NCI-H748 treated with DMSO at 0.1 percent for 48 hours (cell line): ENCODE data around the gene LYPD1.
A peak's percentile ranks its signal among the peaks of the same experiment; 100 is the strongest.

Experiments used
- DNase-seq: peaks from one replicate; lab custom pipeline; 2025; lab: John Stamatoyannopoulos, UW

The LYPD1 gene

DNA sequence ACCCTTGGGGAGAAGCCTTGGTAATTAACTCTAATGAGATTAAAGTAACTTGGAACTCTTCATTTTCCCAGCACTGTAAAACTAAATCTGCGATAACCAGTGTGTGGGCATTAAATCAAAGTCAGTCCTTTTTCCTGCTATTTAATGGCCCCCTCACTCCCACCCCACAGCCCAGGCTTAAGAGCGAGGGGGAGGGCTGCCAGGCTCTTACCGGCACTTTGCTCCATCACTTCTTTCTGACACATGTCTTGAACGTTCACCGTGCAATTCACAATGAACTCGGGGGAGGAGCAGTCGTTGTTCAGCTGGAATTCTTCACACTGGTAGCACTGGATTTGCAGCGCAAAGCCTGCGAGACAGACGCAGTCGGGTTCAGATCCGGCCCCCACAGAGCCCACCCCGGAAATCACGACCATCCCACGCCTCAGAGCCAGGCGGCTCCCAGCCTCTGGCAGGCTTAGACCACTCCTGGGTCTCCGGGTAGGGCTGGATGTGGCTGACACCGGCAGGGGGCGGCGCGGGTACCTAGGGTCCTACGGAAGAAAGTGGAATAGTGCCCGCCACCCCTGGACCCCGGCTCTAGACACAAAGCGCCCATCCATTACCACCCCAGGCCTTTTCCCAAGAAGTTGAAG, 1.7 kb downstream of the LYPD1 start:
- no peak for DNase-seq

DNA sequence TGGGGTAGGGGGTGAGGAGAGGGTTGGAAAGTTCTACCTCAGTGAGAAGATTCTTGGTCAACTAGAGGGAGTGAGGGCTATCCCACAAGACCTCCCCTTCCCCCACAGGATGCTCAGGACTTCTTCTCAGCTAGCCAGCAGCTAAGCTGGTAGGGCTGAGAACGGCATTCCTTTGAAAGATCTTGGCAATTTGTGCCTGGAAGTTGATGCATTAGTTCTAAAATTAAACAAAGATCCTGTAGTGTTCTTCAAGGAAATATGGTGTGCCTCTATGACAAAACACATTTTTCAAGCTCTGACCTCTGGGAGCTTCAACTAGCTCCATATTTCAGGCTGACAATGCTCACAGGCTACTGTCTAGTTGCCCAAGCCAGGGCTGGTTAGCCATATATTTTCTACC, 2.3 kb downstream of the LYPD1 start:
- DNase-seq, result no peak

DNA sequence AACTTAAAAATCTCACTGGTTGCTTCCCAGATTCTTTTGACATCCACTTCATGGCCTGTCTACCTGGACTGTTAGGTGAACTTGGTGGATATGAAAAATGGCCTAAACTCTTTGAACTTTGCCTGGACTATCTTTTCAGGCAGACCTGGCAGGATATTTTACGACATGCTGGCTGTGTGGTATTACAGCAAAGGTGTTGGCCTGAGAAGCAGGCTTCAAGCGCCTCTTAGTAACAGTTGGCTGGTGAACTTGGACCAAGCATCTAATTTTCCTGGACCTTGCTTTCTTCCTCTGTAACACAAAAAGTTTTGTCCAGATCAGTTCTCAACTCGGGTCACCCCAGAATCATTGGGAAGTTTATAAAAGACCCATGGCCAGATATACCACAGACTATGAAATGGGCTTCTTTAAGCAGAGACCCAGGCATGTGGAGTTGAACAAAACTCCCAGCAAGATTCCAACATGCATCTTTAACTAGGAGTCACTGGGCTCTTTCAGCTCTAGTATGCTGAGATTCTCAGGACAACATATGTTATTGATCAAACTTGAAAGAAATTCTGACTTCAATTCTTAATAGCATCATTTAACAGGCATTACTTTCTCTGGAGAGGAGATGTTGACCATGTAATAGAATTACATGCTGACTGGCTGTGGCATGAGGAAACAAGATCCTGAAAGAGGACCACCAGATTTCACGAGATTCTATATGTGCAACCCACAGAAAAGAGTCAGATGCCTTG, 4.4 kb downstream of the LYPD1 start:
- no peak for DNase-seq

DNA sequence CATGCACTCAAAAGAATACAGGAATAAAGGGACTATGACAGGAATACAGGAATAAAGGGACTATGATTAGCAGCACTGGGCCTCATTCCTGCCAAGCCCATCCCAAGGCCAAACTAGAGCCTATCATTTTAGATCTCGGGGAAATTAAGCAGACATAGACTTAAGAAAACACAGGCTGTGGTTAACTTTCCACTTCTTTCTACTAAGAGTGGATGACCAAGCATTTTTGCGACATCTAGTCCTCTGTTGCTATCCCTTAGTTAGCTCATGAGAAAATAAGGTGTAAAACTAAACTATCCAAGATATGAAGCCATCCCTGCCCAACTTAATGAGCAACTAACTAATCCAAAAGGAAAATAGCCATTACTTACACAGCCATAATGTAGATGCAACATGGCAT, 5.9 kb downstream of the LYPD1 start:
- DNase-seq, result no peak

DNA sequence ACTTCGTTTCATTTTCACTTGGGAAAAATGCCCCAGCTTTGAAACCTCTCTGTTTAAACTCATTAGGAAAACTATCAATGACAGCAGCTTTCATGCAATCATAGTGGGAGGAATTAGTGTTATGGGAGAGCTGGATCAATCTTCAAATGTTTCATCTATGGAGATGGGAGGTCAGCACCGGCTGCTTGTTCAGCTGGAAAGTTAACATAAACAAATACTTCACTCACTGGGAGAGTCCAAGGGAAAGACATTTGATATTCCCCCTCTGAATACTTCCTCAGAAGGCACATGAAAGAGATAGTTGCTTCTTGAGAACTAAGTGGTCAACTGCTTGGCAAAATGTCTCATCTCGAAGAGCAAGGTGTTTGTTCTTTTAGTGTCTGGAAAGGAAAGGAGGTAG, 7.3 kb downstream of the LYPD1 start:
- DNase-seq, result no peak

DNA sequence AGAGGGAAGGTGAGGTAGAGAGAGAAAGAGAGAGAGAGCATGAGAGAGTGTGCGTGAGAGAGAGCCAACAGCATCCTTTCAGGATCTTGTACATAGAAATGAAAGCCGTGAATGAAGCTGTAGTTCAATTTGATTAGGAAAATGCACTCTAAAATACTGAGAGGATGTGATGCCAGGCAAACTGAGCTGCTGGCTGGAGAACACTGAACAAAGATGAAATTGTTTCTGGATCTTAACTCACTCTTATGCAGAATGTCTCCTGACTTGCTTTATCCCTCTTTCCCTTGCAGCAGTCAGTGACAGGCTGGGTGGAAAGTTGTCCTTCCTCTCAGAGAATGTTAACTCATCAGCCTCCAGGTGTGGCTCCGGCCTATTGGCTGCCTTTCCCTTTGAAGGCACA, 10.7 kb downstream of the LYPD1 start:
- DNase-seq, result no peak

DNA sequence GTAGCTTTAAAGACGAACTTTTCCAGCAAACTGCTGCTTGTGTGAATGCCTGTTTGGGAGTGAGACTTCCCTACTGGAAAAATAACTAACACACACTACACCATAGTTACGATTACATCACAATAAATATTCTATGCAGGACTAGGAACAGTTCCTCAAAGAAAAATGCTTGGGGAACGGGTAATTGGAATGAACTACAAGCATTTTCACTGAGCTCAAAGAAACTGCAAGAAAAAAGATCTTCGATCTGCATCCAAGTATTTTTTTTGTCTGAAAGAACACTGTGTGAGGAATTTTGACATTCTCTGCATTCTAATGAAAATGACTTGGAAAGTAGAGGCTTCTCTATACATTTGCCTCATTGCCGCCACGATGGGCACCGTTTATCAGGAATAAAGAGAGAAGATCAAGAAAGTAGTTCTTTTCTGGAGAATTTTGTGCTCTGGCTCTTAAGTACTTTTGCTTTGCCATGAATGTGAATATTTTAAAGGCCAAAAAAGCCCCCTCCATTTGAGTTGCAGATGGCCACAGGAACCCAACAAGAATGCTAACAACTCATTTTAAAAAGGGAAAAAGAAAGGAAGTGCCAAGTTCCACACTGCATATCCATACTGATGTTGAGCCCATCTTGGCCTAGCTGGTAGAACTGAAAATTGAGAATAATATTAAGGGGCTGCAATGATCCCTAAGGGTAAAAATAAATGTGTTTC, 13.6 kb downstream of the LYPD1 start:
- no peak for DNase-seq

DNA sequence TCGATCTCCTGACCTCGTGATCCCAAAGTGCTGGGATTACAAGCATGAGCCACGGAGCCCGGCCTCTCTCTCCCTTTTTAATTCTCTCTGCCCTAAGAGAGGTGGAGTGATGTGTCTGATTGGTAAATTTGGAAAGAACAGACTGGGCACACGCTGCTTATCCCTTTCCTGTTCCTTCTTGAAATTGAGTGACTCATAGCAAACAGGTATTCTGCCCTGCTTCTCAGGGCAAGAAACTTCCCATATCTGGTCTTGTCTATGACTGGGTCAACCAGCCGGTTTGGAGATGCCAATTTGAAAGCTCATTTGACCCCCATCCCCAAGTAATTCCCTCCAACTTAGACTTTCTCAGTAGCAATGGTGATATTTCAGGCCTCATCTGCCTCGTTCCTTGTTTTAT, 15.0 kb downstream of the LYPD1 start:
- no peak for DNase-seq

DNA sequence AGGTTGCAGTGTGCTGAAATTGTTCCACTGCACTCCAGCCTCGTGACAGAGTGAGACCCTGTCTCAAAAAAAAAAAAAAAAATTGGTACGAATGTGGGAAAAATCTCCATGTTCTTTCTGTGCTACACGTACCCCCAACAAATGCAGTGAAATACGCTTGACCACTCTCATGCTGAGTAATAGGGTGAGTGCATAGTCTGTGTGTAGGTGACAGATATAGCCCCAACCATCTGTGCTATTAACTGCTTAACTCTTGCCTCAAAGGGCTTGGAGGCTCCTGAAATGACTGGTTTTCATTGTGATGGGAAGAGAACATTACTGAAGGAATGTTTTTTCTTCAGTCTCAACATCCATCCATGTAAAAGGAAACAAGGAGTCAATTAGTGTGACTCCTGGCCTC, 15.7 kb downstream of the LYPD1 start:
- DNase-seq, result no peak

DNA sequence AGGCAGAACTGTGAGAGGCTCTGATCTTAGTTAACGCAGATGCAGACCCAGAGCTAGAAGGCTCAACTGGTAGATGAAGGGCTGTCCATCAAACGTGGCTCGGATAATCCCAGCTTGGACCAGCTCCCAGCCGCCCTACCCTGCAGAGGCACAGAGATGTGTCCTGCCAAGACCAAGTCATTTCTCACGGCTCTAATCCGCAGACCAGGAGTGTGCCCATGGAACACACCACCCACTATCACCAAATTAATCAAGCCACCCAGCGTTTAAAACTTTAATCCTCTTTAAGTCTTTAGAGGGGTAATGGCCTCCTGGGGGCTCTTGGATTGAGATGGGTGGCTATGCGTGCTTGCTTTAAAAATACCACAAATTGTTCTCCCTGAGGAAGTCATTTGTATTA, 17.5 kb downstream of the LYPD1 start:
- no peak for DNase-seq

DNA sequence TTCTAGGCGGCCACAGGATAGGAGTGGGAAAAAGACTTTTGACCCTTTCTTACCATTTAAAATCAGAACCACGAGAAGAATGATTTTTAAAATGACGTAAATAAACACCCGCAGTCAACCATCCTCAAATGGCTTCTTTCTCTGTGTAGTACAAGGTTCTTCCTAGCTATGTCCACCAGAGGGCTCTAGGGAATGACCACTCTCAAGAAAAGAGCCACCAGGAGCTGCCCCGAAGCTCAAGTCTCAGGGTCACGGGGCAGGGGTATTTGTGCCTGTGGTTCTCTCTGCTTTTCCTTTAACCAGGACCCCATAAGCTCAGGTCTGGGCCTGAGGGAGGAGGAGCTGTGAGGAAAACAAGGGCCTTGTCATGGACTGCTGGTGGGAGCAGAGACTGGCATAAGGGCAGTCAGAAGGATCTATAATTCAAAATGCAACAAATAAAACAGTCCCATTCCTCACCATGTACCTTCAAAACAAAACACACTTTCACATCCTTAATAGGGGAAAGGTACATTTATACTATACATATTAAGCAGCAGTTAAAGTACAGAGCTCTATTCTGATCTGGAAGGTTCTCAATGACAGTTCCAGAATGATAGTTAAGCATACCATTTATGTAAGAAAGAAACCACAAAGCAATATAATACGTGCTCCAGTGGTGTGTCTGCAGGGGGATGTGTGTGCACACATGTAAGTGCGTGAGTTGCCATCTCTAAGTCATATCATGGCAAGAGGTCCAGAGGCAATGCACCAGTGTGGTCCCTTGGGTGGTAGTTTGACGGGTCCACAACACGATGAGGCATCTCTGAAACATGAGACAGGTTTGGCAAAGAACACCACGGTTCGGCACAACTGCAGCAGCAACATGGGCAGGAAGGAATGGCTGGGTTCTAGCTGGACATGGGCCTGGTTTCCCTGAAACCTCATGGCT, 18.6 kb downstream of the LYPD1 start:
- peak; percentile 30 for DNase-seq

DNA sequence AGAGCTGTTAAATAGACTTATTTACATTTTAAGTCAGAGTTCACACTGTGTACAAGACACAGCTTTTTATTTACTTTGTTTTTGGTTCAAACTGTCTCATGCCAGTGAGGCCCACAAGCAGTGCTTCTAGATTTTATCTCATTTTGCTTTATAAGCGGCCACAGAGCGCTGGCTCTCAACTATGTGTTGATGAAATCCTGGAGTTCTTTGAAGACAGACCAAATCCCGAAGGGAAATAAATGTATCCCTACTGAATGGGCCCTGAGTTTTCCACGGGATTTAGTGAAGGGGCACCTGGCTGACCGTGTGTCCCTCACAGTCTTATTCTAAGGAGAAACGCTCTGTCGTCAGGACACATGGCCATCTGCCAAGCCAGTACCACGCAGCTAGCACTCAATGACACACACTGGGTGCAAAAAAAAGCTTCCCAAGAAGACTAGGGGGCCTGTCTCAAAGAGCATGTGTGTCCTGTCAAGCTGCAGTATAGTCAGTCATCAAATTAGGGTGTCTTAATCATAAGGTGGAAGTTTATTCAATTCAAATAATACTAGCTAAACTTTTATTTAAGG, 23.4 kb downstream of the LYPD1 start:
- no peak for DNase-seq

DNA sequence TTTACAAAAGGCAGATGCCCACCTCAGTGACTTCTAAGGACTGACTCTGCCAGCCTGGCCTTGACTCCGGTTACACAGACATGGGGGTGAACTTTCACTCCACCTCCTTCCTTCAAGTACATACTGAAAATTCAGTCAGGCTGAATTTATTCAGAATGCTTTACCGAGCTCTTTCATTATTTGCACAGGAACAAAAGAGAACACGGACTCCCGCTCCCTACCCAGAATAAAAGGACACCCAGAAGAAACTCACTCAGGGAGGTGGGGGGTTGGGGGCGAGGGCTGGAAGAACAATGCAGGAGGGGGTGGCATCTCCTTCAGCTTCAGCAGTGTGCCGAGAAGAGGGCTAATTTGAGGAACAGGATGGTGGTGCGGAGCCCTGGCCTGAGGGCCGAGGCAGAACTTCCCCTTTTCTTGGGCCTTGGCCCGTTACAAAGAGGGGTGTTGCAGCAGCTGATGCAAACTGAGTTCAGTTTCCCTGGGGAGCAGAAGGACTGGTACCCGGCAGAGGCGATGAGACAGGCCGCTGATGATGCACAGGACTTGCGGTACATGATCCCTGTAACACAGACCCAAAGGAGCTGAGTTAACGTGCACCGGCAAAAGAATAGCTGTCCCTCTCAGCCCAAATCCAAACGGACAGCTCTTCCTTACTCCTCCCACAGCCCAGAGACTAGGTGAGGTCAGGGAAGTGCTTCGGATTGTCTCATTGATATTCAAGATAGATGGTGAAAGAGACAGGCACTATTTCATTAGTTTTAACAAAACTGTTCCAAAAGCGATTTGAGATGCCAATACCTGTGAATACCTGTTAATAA, 24.1 kb downstream of the LYPD1 start:
- DNase-seq, result no peak

DNA sequence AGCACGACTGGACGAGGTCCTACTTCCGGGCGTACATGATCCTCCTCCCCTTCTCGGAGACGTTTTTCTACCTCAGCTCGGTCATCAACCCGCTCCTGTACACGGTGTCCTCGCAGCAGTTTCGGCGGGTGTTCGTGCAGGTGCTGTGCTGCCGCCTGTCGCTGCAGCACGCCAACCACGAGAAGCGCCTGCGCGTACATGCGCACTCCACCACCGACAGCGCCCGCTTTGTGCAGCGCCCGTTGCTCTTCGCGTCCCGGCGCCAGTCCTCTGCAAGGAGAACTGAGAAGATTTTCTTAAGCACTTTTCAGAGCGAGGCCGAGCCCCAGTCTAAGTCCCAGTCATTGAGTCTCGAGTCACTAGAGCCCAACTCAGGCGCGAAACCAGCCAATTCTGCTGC, 24.8 kb downstream of the LYPD1 start:
- DNase-seq, result no peak

DNA sequence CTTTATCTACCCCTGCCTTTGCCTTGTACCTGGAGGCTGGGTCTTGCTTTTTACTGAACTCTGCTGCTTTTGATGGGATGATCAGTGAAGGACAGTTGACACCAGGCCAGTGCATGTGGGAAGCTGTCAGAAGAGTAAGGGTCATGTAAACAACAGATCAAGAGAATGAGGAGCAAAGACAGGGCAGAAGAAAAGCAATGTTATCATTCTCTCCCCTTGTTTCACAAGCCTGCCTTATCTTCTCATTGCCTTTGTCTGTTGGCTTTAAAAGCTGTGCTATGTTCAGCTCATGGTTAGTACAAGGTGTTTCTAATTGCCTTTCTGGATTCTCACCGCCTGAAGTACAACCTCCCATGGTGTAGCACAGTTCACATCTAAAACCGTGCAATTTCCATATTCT, 27.6 kb downstream of the LYPD1 start:
- no peak for DNase-seq

DNA sequence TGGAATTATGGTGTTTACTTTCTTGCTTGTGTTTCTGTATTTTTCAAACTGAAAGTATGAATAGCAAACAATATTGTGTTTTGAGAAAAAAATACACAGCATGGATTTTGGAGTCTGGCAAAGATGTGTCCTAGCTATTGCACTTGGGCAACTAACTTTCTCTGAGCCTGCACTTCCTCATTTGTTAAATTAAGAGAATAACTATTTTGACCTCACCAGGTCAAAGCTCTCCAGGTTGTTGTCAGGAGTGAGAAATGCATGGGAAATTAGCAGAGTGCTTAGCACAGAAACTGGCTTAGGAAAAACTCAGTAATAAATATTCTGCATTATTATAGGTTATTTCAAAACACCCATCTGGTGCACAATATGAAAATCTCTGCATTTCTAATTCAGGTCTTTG, 28.2 kb downstream of the LYPD1 start:
- no peak for DNase-seq

DNA sequence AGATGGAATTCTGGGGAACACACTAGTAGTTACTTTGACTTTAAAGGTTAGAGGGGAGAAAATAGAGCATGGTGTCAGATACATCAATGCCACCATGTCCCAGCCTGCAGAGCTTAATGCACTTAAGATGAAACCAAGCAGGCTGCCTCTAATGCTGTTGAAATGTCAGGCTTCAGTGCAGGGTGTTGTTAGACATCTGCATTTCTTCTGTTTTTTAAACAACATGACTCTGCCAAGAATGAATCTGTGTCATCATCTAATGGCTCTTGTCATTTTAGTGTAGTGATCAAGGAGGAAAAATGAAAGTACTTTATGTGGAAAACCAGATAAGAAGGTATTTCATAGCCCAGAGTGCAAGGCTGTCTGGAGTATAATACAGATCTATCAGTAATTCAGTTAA, 29.9 kb downstream of the LYPD1 start:
- no peak for DNase-seq

DNA sequence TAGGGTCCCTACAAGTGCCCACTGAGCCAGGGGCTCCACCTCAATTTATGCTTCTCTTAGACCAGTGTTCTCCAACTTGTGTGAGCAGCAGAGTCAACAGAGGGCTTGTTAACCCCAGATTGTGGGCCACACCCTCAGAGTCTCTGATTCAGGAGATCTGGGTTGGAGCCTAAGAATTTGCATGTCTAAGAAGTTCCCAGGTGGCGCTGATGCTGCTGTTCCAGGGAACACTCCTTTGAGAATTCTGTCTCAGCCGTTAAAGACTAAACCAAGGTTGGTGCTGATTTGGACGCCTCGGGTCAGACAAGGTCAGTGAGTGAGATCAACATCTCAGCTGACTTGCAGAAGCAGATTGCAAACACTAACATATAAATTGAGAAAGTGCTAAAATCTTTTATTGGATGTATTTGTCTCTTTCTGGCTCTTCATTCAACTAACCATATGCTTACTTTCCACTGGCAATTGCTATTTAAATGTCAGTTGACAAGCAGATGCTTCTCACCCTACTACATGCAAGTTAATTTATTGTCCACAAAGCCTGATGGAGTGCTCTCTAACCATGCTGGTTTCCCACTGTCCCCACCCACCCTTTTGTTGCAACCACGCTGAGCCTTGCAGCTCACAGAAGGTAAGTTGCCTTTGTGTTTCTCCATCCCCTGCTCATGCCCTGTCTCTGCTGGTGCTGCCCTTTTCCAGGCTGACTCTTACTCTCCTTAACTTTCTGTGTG, 31.5 kb downstream of the LYPD1 start:
- no peak for DNase-seq

DNA sequence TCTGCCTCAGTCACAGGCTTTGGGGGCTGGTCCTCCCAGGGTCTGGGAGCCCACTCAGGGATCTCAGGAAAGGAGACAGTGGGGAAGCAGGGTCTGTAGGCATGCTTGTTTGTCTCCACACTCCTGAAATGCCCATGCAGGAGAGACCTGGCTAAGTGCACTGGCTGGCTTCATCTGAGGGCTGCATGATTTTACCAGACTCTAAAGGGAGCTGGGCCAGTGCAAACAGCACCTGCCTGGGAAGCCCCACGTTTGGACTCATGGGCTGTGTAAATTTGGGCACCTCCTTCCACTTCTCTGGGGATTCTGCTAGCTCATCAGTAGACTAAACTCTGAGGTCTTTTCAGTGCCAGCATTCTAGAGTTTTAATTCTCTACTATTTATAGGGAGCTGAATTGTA, 33.7 kb downstream of the LYPD1 start:
- DNase-seq, result no peak

DNA sequence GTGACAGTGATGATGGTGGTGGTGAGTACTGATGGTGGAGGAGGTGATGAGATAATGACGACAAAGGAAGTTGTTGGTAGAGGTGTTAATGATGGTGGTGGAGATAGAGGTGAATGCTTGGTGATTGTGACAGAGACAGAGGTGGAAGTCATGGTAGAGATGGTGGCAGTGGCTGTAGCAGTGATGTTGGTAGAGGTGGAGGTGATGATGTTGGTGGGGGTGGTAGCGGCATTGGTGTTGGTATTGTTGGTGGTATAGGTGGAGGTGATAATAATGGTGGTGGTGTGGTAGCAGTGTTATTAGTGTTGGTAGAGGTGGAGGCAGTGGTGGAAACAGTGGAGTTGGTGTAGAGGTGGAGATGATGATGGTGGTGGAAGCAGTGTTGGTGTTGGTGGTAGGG, 36.4 kb downstream of the LYPD1 start:
- DNase-seq, result no peak
